NOMO-1 (cell line): ENCODE data around the gene PAPLN.
"Not testable (repeated sequence)": the region's sequence is repeated elsewhere in the genome, so short reads cannot be mapped to it uniquely, and the experiment has no call there.

Source experiments
- DNase-seq, 2 experiments: peaks; one replicate each; lab custom pipeline; 2025; ENCODE audit not compliant: unreplicated experiment in 2 of 2; lab: John Stamatoyannopoulos, UW

Gene PAPLN

DNA sequence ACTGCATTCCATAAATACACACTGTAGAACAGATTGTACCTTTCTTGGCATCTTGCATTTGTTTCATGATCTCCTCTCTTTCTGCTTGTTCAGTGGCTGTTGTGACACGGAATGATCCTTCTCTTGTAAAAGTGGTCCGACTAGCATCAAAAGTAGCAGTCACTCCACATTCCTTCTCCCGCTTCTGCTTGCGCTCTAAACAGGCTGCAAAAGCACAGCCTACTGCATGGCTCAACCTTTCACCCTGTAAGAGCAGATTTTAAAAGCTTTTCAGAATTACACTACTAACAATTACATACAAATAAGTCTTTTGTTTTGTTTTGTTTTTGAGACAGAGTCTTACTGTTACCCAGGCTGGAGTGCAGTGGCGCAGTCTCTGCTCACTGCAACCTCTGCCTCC, 49.8 kb downstream of the PAPLN start:
- DNase-seq, result no peak

DNA sequence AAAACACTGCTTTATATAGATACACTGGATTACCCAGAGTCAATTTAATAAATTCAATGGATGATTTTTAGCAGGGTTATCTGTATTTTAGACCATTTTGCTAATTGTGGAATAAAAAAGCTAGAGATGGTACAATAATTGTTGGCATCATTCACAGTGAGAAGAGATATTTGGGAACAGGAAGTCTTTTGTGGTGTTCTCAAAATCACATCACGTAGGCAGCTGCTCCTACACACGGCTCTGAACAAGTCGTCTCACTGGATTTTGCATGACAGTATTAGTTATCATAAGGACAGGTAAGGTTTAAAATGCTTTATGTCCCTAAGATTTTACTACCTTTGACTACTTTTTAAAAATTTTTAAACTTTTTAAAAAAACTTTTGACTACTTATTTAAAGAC, 52.0 kb downstream of the PAPLN start:
- DNase-seq, result no peak

GRCh38 chr14:73289729-73290128, 52.4 kb downstream of the PAPLN start:
- no peak for DNase-seq

GRCh38 chr14:73290279-73290678, 53.0 kb downstream of the PAPLN start:
- no peak for DNase-seq

- DNase-seq, result no peak
Measured at GRCh38 chr14:73293782-73294781, 56.8 kb downstream of the PAPLN start.

DNA sequence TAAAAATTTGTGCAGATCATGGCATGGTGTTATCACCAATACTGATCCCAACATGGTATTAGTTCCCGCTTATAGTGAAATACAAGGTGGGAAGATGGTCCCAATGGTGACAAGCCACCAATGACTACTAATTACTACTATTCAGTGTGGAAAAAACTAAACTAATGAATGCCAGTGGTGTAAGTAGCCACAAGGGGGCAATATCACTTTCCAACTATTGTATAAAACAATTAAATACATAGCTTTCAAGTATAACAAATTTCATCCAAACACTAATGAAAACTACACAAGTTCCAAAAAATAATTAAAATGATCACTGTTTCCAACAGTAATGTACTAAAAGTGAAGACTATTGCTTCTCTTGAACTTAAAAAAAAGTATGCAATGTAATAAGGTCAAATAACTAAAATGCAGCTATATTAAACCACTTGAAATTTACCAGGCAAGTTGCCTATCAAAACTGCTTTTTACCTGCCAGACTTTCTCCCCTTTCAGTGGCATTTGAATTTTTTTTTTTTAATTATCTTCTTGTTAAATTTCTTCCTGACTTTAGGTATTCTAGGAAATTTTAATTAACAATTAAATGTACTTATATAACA, 58.0 kb downstream of the PAPLN start:
- peak in 1 of 2 experiments; percentile 49 for DNase-seq

DNA sequence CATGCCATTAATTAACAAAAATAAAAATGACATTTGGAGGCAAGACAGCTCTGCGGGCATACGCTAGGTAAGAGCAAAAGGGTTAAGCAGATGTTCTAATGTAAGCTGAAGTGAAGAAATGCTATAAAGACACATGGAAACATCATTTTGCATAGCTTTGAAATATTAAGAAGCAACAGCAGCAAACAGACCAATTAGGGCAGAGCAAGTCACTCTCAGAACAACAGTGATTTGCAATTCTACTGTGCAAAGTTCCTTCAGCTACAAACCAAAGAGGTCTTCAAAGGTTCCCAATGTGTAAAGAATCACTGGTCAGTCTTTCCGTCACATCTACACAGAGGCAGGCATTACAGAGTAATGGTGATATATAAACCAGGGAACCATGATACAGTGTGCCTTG, 68.2 kb downstream of the PAPLN start:
- no peak for DNase-seq

DNA sequence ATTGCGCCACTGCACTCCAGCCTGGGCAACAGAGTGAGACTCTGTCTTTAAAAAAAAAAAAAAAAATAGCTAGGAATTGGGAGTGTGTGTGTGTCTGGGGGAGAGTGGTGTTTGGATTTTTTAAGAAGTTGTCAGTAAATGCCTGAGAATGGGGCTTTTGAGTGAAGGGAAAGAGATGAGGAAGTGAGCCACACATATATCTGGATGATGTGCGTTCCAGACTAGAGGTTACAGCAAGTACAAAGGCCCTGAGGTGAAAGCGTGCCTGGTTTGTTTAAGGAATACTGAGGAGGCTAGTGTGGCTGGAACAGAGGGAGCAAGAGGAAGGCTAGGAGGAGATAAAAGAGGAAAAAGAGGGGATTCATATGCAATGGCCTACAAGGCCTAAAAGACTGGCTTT, 70.0 kb downstream of the PAPLN start:
- DNase-seq, result no peak

GRCh38 chr14:73309207-73309606, 71.9 kb downstream of the PAPLN start:
- DNase-seq, result not testable (repeated sequence)

DNA sequence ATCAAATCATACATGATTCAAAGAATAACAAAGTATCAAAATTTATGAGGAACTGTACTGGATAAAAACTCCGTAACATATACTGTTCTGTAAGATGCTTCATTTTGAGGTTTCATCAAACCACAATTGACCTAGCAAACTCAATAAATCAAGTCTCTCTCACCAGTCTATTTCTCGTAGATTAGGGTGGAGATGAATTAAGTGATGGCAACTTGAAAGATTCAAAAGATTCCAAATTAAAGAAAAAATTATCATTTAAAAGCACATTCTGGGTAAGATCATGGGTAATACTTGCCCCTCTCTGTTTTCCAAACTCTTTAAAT, 74.4 kb downstream of the PAPLN start:
- DNase-seq, result peak; percentile 43 to 87

DNA sequence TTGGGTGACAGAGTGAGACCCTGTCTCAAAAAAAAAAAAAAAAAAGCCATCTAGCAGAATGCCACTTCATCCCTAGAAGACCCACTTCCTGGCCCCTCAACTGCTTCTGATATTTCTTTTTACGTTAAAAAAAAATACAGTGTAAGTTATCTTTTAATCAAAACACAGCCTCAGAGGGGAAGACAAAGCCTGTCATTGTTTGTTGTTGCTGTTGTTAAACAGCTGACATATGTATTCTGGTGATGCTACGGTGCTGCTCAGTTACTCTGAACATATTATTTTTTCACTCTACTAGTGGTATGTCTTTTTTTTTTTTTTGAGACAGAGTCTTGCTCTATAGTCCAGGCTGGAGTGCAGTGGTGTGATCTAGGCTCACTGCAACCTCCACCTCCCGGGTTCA, 75.4 kb downstream of the PAPLN start:
- DNase-seq, result no peak

DNA sequence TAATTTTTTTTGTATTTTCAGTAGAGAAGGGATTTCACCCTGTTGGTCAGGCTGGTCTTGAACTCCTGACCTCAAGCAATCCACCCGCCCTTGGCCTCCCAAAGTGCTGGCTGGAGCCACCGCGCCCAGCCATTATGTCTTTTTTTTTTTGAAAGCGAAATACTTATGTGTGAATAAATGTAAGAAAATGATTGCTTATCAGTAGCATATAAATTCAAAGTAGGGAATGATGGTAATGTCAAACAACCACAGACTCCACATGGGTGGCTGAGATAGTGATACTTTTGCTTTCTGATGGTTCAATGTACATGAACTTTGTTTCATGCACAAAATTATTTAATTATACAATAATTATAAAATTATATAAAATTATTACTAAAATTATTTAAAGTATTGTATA, 75.8 kb downstream of the PAPLN start:
- DNase-seq, result no peak

- DNase-seq, result no peak
Measured at GRCh38 chr14:73323896-73324399, 86.6 kb downstream of the PAPLN start.
